Prostate gland (tissue), 2 donors: ENCODE measurements around the gene GPR183.

Experiments used
- CTCF ChIP-seq, 4 experiments: fragments of 200-600 bp in 2 of 4; fragments of 450-650 bp in 2 of 4; sonication (generic) in 2 of 4; IDR thresholded peaks; 1 replicate in 3 of 4; 2 replicates in 1 of 4; pipeline ENCODE4 v1.5.1; 2016 to 2019; ENCODE audit warnings: antibody characterized with exemption in 4 of 4, mild to moderate bottlenecking in 2 of 4, moderate library complexity in 2 of 4
- POLR2A ChIP-seq: fragments of 450-650 bp; IDR thresholded peaks from one replicate; pipeline ENCODE4 v1.6.1; 2016; ENCODE audit warnings: antibody characterized with exemption, mild to moderate bottlenecking

- TF ChIP-seq CTCF (IDR thresholded peaks at IDR 0.05) (no peak), POLR2A (no peak)
These were observed 38.4 kb downstream of the GPR183 start for GRCh38 chr13:99268822-99269221.
